ENCODE measurements around the gene CCDC85A. TPM values are rescaled to one million over a fixed set of nuclear protein-coding genes. Genes with fewer than 3 reads are reported as not detected.

CCDC85A gene
- total and polyA plus RNA-seq, 2 experiments from 2014 or later = 2.5 to 3.3 TPM

DNA sequence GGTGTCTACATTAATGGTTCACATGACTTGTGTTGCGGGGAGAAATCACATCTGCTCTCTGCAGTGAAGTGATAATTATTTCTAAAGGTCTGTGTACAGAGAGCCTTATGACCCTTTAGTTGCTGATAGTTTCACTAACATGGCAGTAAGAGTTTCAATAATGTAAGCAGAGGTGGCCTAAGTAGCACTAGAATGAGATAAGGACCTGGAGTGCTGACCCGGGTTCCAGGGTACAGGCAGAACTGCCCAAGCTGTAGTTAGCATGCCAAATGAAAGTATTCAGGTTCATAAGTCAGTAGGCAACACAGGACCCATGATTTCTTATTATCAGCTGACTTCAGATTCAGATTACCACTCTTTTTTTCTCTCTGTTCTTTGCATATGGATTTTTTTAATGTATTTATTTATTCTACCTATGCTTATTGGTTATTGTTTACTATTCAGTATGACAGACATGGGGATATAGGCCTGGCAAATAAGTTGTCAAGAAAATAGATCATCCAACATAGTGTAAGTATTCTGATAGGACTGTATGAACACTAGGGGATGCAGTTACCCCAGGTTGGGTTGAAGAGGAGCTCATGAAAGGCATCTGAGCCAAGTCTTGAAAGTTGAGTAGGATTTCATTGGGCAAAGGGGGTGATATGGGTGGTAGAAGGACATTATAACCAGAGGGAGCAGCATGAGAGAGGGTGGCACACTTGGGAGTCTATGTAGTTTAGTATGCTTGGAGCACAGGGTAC lies 105.2 kb downstream of the CCDC85A start:
- Histone ChIP-seq H3K9me3 (ENCODE audit: low read depth) (no peaks in the 10 kb centered on the region), H3K9me2 (replicated peaks; ENCODE audit: insufficient read depth) (no peaks in the 10 kb centered on the region), H2AFZ (no peak overlapping the region), H3K27me3 (no peaks in the 10 kb centered on the region), H3K36me3 (replicated peaks; ENCODE audit: insufficient read depth, low read depth) (no peaks in the 10 kb centered on the region), H4K20me1 (ENCODE audit: insufficient read depth, poor library complexity, severe bottlenecking) (no peaks in the 10 kb centered on the region), H3K4me2 (no peak overlapping the region), H3K27ac (no peak overlapping the region), H3K4me3 (no peak overlapping the region), H3K79me2 (no peaks in the 10 kb centered on the region), H3K4me1 (ENCODE audit: insufficient read depth) (peaks cover 7% of the 10 kb centered on the region)
- TF ChIP-seq EZH2phosphoT487 (IDR thresholded peaks at IDR 0.05; ENCODE audit: low read depth, severe bottlenecking, unreplicated experiment) (no peak), EZH2 (IDR thresholded peaks at IDR 0.05; ENCODE audit: borderline replicate concordance) (no peak)
- TF ChIP-seq, protein P1, sequence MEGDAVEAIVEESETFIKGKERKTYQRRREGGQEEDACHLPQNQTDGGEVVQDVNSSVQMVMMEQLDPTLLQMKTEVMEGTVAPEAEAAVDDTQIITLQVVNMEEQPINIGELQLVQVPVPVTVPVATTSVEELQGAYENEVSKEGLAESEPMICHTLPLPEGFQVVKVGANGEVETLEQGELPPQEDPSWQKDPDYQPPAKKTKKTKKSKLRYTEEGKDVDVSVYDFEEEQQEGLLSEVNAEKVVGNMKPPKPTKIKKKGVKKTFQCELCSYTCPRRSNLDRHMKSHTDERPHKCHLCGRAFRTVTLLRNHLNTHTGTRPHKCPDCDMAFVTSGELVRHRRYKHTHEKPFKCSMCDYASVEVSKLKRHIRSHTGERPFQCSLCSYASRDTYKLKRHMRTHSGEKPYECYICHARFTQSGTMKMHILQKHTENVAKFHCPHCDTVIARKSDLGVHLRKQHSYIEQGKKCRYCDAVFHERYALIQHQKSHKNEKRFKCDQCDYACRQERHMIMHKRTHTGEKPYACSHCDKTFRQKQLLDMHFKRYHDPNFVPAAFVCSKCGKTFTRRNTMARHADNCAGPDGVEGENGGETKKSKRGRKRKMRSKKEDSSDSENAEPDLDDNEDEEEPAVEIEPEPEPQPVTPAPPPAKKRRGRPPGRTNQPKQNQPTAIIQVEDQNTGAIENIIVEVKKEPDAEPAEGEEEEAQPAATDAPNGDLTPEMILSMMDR (IDR thresholded peaks at IDR 0.05; ENCODE audit: poor library complexity) = peak; percentile 12
- peak; percentile 7 for DNase-seq (ENCODE audit: low spot score)
- WGBS (ENCODE audit: low lambda C conversion rate, missing lambda C conversion rate) = 75% methylated on average over 2 of the region's 2 CpGs

DNA sequence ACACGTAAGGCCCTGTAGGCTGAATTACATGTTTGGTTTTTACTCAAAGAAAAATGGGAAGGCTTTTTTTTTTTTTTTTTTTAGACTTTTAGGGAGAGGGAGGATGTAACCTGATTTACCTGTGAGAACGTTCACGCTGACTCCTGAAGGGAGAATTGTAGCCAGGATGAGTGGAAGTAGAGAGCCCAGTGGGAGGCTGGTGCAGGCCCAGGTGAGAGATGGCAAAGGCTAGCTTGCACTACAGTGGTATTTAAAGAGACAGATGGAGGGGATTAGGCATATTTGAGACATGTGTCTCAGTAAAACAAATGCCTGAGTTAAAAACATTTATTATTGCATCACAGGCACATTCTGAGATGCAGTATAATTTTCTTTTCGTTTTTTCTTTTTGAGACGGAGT lies 107.9 kb downstream of the CCDC85A start:
- H3K36me3 ChIP-seq (replicated peaks; ENCODE audit: insufficient read depth, low read depth) = no peaks in the 10 kb centered on the region
- H3K9me2 ChIP-seq (replicated peaks; ENCODE audit: insufficient read depth) = no peaks in the 10 kb centered on the region
- H3K4me2 ChIP-seq = no peak overlapping the region
- TF ChIP-seq EZH2 (IDR thresholded peaks at IDR 0.05; ENCODE audit: borderline replicate concordance) (no peak), EZH2phosphoT487 (IDR thresholded peaks at IDR 0.05; ENCODE audit: low read depth, severe bottlenecking, unreplicated experiment) (no peak)
- TF ChIP-seq, protein P1 (IDR thresholded peaks at IDR 0.05; ENCODE audit: poor library complexity) = no peak
- WGBS (ENCODE audit: low lambda C conversion rate, missing lambda C conversion rate) = 82% methylated on average over 5 of the region's 5 CpGs
- H3K27me3 ChIP-seq = no peaks in the 10 kb centered on the region
- H3K4me3 ChIP-seq = no peak overlapping the region
- H4K20me1 ChIP-seq (ENCODE audit: insufficient read depth, poor library complexity, severe bottlenecking) = no peaks in the 10 kb centered on the region
- no peaks in the 10 kb centered on the region for H3K79me2 ChIP-seq
- no peak for DNase-seq (ENCODE audit: low spot score)
- no peaks in the 10 kb centered on the region for H3K9me3 ChIP-seq (ENCODE audit: low read depth)
- H3K4me1 ChIP-seq (ENCODE audit: insufficient read depth) = peaks cover 7% of the 10 kb centered on the region
- no peak overlapping the region for H2AFZ ChIP-seq
- no peak overlapping the region for H3K27ac ChIP-seq

DNA sequence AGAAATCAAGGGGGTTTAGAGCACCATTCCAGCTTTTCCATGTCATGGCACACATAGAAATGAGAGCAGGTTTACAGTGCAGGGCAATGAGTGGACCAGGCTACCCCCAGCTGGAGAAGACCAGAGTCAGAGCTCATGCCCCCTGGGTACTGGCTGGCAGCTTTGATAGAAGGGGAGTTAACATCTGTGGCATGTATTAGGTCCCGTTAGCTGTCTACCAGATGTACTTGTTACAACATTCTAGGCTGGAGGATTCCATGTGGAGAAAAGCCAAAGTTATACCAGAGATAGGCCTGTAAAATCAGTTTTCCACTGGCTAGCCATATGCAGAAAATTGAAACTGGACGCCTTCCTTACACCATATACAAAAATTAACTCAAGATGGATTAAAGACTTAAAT lies 109.2 kb downstream of the CCDC85A start:
- Histone ChIP-seq H3K4me1 (ENCODE audit: insufficient read depth) (no peaks in the 10 kb centered on the region), H3K4me3 (no peak overlapping the region), H3K4me2 (no peak overlapping the region), H3K9me2 (replicated peaks; ENCODE audit: insufficient read depth) (no peaks in the 10 kb centered on the region), H3K36me3 (replicated peaks; ENCODE audit: insufficient read depth, low read depth) (no peaks in the 10 kb centered on the region), H3K27me3 (no peaks in the 10 kb centered on the region), H3K27ac (no peak overlapping the region), H2AFZ (no peak overlapping the region), H3K9me3 (ENCODE audit: low read depth) (no peaks in the 10 kb centered on the region), H4K20me1 (ENCODE audit: insufficient read depth, poor library complexity, severe bottlenecking) (no peaks in the 10 kb centered on the region), H3K79me2 (no peaks in the 10 kb centered on the region)
- DNase-seq (ENCODE audit: low spot score) = no peak
- TF ChIP-seq EZH2 (IDR thresholded peaks at IDR 0.05; ENCODE audit: borderline replicate concordance) (no peak), EZH2phosphoT487 (IDR thresholded peaks at IDR 0.05; ENCODE audit: low read depth, severe bottlenecking, unreplicated experiment) (no peak)
- TF ChIP-seq, protein P1 (IDR thresholded peaks at IDR 0.05; ENCODE audit: poor library complexity) = no peak
- 89% methylated on average over 2 of the region's 2 CpGs for WGBS (ENCODE audit: low lambda C conversion rate, missing lambda C conversion rate)
